GM12872 (cell line): ENCODE measurements around the gene WBP1L.

Experiments
- CTCF ChIP-seq: IDR thresholded peaks from 3 replicates; pipeline ENCODE4 v1.5.1; 2011; ENCODE audit warnings: low read depth, mild to moderate bottlenecking, low read length, moderate library complexity; ENCODE audit not compliant: insufficient read depth

WBP1L gene

DNA sequence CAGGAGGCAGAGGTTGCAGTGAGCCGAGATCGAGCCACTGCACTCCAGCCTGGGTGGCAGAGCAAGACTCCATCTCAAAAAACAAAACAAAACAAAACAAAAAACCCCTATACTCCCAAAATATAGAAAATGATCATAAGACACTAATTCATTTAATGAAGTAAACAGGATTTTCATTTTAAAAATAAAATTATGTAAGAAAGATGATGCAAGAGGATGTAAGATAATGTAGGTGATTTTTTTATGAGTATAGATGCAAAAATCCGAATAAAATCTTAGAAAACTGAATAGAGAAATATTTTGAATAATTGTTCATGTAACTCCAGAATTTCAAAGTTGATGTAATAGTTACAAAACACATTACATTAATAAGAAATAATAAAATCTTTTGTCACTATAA is 121.9 kb downstream of the WBP1L start:
- TF ChIP-seq CTCF: no peak
